ENCODE measurements around the gene SUSD1. TPM values are rescaled to one million over a fixed set of nuclear protein-coding genes. Genes with fewer than 3 reads are reported as not detected.
A peak's percentile ranks its signal among the peaks of the same experiment; 100 is the strongest.

Gene SUSD1
- total and polyA plus RNA-seq, 2 donors (not counting 3 experiments of a cell fraction or from before 2014, with no cell fraction given), result 33.1 to 37.8 TPM

DNA sequence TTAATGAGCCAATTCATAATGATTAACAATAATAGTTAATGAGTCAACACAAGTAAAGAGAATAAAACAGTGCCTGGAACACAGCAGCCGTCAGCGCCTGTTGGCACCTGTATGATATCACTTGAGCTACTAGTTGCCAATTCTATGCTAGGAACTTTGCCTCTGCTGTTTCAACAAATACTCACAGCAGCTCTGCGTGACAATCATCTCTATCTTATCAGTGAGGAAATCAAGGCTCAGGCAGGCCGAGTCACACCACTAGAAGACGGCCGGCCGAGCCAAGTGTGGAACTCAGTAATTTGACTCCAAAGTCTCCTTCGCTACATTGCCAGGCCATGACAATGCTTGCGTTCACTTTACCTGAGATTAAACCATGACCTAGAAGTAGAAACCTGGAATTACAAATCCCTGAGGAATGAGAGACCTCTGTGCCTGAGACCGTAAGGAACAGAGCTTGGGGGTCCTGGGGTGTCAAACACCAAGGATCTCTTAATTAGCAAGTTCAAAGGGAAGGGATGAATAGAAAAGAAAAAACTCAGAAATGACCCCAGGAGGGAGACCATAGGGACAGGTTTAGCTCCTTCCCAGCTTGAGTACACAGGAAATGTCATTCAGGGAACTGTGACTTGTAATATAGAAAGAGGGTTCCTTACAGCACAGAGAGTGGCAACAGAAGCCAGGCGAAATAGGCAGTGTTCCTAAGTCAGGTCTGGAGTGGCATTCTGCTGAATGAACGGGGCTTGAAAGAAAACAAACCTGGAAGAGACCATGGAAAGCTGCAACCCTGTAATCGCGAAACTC lies 109.1 kb downstream of the SUSD1 start:
- Histone ChIP-seq H3K79me2 (ENCODE audit: control insufficient read depth, insufficient read depth, low read length) (no peaks in the 10 kb centered on the region), H3K9ac (replicated peaks; ENCODE audit: extremely low read depth, insufficient read depth, low read length) (no peak overlapping the region), H3K4me2 (ENCODE audit: insufficient read depth, low read length) (no peak overlapping the region), H3K4me3 (replicated peaks in 1 of 3; ENCODE audit: insufficient read depth in 1 of 3, low read depth in 1 of 3, low read length in 3 of 3) (no peak overlapping the region), H2AFZ (ENCODE audit: low read depth, low read length) (no peak overlapping the region), H3K27me3 (ENCODE audit: control insufficient read depth in 2 of 2, insufficient read depth in 2 of 2, low read length in 2 of 2) (no peaks in the 10 kb centered on the region), H3K27ac (ENCODE audit: insufficient read depth, low read depth, low read length) (peak overlapping the region; percentile 4), H4K20me1 (replicated peaks; ENCODE audit: control insufficient read depth, extremely low read depth, insufficient read depth, low read length) (no peaks in the 10 kb centered on the region), H3K4me1 (ENCODE audit: control insufficient read depth, extremely low read depth, insufficient read depth, low read length) (peaks cover 15% of the 10 kb centered on the region), H3K36me3 (ENCODE audit: control insufficient read depth in 2 of 2, extremely low read depth in 1 of 2, insufficient read depth in 2 of 2, low read length in 2 of 2) (no peaks in the 10 kb centered on the region), H3K9me3 (replicated peaks; ENCODE audit: control insufficient read depth, insufficient read depth, low read length) (no peaks in the 10 kb centered on the region), H3K9me1 (replicated peaks; ENCODE audit: control insufficient read depth, extremely low read depth, insufficient read depth, low read length) (no peaks in the 10 kb centered on the region)
- dilution Hi-C loops (cut with MboI; ENCODE audit: extremely low pct_ligation_motif_present, low sequenced_read_pairs) (no loop called here), intact Hi-C loops (cut with micrococcal nuclease) (no loop called here)
- ChIA-PET POLR2A (no interaction called here), CTCF (interaction anchor here (1.4 to 1.8 kb wide), 3 partner anchors 9 to 306 kb away, joined by 7 to 10 read pairs (median 8); no protein-coding TSS in a partner anchor)
- no peak for TF ChIP-seq MYC (IDR thresholded peaks at IDR 0.05; ENCODE audit: low read depth, low read length)
- peak; percentile 58 for TF ChIP-seq GATA2 (IDR thresholded peaks at IDR 0.05; ENCODE audit: insufficient read depth, insufficient read length, low read depth, low read length)
- no peak for TF ChIP-seq EZH2 (IDR thresholded peaks at IDR 0.05; ENCODE audit: borderline replicate concordance, low read depth, low read length, severe bottlenecking)
- TF ChIP-seq, protein P1, sequence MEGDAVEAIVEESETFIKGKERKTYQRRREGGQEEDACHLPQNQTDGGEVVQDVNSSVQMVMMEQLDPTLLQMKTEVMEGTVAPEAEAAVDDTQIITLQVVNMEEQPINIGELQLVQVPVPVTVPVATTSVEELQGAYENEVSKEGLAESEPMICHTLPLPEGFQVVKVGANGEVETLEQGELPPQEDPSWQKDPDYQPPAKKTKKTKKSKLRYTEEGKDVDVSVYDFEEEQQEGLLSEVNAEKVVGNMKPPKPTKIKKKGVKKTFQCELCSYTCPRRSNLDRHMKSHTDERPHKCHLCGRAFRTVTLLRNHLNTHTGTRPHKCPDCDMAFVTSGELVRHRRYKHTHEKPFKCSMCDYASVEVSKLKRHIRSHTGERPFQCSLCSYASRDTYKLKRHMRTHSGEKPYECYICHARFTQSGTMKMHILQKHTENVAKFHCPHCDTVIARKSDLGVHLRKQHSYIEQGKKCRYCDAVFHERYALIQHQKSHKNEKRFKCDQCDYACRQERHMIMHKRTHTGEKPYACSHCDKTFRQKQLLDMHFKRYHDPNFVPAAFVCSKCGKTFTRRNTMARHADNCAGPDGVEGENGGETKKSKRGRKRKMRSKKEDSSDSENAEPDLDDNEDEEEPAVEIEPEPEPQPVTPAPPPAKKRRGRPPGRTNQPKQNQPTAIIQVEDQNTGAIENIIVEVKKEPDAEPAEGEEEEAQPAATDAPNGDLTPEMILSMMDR (IDR thresholded peaks at IDR 0.05; ENCODE audit: extremely low read depth in 1 of 2, insufficient read depth in 1 of 2, low read depth in 1 of 2, low read length in 2 of 2), result no peak
- TF ChIP-seq, protein P2, sequence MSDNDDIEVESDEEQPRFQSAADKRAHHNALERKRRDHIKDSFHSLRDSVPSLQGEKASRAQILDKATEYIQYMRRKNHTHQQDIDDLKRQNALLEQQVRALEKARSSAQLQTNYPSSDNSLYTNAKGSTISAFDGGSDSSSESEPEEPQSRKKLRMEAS (IDR thresholded peaks at IDR 0.05; ENCODE audit: insufficient read depth, insufficient read length), result no peak
- no peak for TF ChIP-seq FOS (IDR thresholded peaks at IDR 0.05; ENCODE audit: borderline replicate concordance, insufficient read depth, low read length)
- TF ChIP-seq JUN (IDR thresholded peaks at IDR 0.05; ENCODE audit: borderline replicate concordance, insufficient read depth, insufficient read length, low read depth), result no peak
- no peak for TF ChIP-seq POLR2A (IDR thresholded peaks at IDR 0.05; ENCODE audit: low read depth, low read length)
- BruUV-seq (replicated peaks), result TSS peak; percentile 1
- DNase-seq (ENCODE audit: low read depth, low spot score) (peak; percentile 53), FAIRE-seq (no peak)

Measured in endothelial cell of umbilical vein (primary cell).